NOMO-1 treated with dmso at 0.1 percent for 144 hours (cell line): ENCODE data around the gene NAP1L1.

Source experiments
- DNase-seq: peaks from one replicate; lab custom pipeline; 2025; ENCODE audit not compliant: unreplicated experiment; lab: John Stamatoyannopoulos, UW

Gene NAP1L1

GRCh38 chr12:76041406-76041805 lies 43.1 kb downstream of the NAP1L1 start:
- DNase-seq = no peak

GRCh38 chr12:76040461-76040860 lies 44.0 kb downstream of the NAP1L1 start:
- no peak for DNase-seq

GRCh38 chr12:76038176-76038575 lies 46.3 kb downstream of the NAP1L1 start:
- no peak for DNase-seq

GRCh38 chr12:76037130-76038103 lies 47.1 kb downstream of the NAP1L1 start:
- peak; percentile 61 for DNase-seq

GRCh38 chr12:76035045-76035444 lies 49.4 kb downstream of the NAP1L1 start:
- no peak for DNase-seq

- DNase-seq = no peak
Observed at GRCh38 chr12:76033081-76034011, 51.1 kb downstream of the NAP1L1 start.

GRCh38 chr12:76032043-76032981 lies 52.2 kb downstream of the NAP1L1 start:
- peak; percentile 48 for DNase-seq

GRCh38 chr12:76031414-76032042 lies 53.0 kb downstream of the NAP1L1 start, which contains the start of gene PHLDA1:
Gene PHLDA1 (minus strand): TSS chr12:76031776.
- peak; percentile 92 for DNase-seq

- peak; percentile 43 for DNase-seq
Observed at GRCh38 chr12:76031081-76031413, 53.4 kb downstream of the NAP1L1 start.

- DNase-seq = no peak
Observed at GRCh38 chr12:76030341-76031080, 54.0 kb downstream of the NAP1L1 start.

- DNase-seq = no peak
Observed at GRCh38 chr12:76029982-76030340, 54.5 kb downstream of the NAP1L1 start.

- no peak for DNase-seq
Observed at GRCh38 chr12:76028571-76029277, 55.8 kb downstream of the NAP1L1 start.

GRCh38 chr12:76026643-76027063 lies 57.8 kb downstream of the NAP1L1 start:
- no peak for DNase-seq

GRCh38 chr12:76025601-76026575 lies 58.6 kb downstream of the NAP1L1 start:
- no peak for DNase-seq

- DNase-seq = peak; percentile 36
Observed at GRCh38 chr12:76024942-76025600, 59.4 kb downstream of the NAP1L1 start.

- no peak for DNase-seq
Observed at GRCh38 chr12:76024102-76024781, 60.2 kb downstream of the NAP1L1 start.
